HepG2 (cell line): Measurements from ENCODE around the gene TSPAN3. TPM values are rescaled to one million over a fixed set of nuclear protein-coding genes. Genes with fewer than 3 reads are reported as not detected.

Experiments
- ATAC-seq: fragments of 200-7000 bp; cut with Tn5 transposase; 3 replicates; pipeline ENCODE4 v1.9.1; 2020; ENCODE audit warnings: mild to moderate bottlenecking, moderate library complexity
- BruUV-seq: library from RNA; stranded (reverse); fragments of 400-500 nt; replicated peaks from 2 replicates; lab custom pipeline; 2021; lab: Mats Ljungman, UMichigan
- CTCF ChIA-PET: fragments of 300-600 bp; formaldehyde crosslinking; extraction: SDS; loops from one replicate; lab custom pipeline; 2021; ENCODE audit warnings: low total read pairs, inconsistent platforms, low intra/inter-chr PET ratio; lab: Yijun Ruan, JAX
- POLR2A ChIA-PET: fragments of 350-600 bp; sonication (Branson Sonifier 250); formaldehyde crosslinking; loops from one replicate; lab custom pipeline; 2020; ENCODE audit warnings: antibody characterized with exemption, inconsistent platforms; lab: Yijun Ruan, JAX
- DNase-seq: peaks from one replicate; pipeline ENCODE4 v3.0.0-alpha.2; 2015; ENCODE audit warnings: low spot score
- FAIRE-seq: peaks from 3 replicates; lab custom pipeline; 2011; peaks lifted over from hg19 to GRCh38; lab: Jason Lieb, UNC
- H2AFZ ChIP-seq: one replicate; pipeline ENCODE4 v1.6.1; 2011; ENCODE audit warnings: low read length, inconsistent platforms
- H3K27ac ChIP-seq: fragments of 300-600 bp; 3 replicates; pipeline ENCODE4 v1.8.0; 2011; ENCODE audit warnings: mixed run types, mild to moderate bottlenecking, mixed read lengths, low read length, inconsistent platforms; ENCODE audit not compliant: insufficient read depth; ENCODE audit errors: extremely low read length
- H3K27me3 ChIP-seq, 2 experiments: fragments of 200-600 bp in 1 of 2; 2 replicates in 1 of 2; 3 replicates in 1 of 2; pipeline versions ENCODE4 v1.6.0 to v1.8.0; 2011; ENCODE audit warnings: low read length in 2 of 2, mild to moderate bottlenecking in 2 of 2, moderate library complexity in 2 of 2, inconsistent platforms in 1 of 2; ENCODE audit not compliant: insufficient read depth in 2 of 2, control insufficient read depth in 1 of 2
- H3K36me3 ChIP-seq, 2 experiments: fragments of 200-600 bp in 1 of 2; replicated peaks in 1 of 2; 2 replicates in 1 of 2; 3 replicates in 1 of 2; pipeline versions ENCODE4 v1.5.1 to v1.8.0; 2011; ENCODE audit warnings: low read length in 2 of 2, inconsistent platforms in 1 of 2; ENCODE audit not compliant: insufficient read depth in 2 of 2, control insufficient read depth in 1 of 2
- H3K4me1 ChIP-seq: 2 replicates; pipeline ENCODE4 v1.5.1; 2012; ENCODE audit warnings: low read length, inconsistent platforms; ENCODE audit not compliant: insufficient read depth
- H3K4me2 ChIP-seq: 2 replicates; pipeline ENCODE4 v1.6.0; 2011; ENCODE audit warnings: low read depth, low read length, inconsistent platforms
- H3K4me3 ChIP-seq, 3 experiments: fragments of 200-600 bp in 1 of 3; sonication (generic), shearing (Covaris generic) in 1 of 3; replicated peaks in 1 of 3; 2 replicates each; pipeline ENCODE4 v1.5.1; 2011 to 2016; ENCODE audit warnings: low read length in 3 of 3, inconsistent platforms in 2 of 3, low read depth in 2 of 3, mild to moderate bottlenecking in 2 of 3, control low read depth in 1 of 3, mixed read lengths in 1 of 3; ENCODE audit not compliant: insufficient read depth in 1 of 3
- H3K79me2 ChIP-seq: one replicate; pipeline ENCODE4 v1.6.1; 2011; ENCODE audit warnings: low read length, inconsistent platforms; ENCODE audit not compliant: insufficient read depth
- H3K9ac ChIP-seq: 2 replicates; pipeline ENCODE4 v1.6.0; 2011; ENCODE audit warnings: mild to moderate bottlenecking, low read depth, low read length, inconsistent platforms; ENCODE audit not compliant: insufficient read depth
- H3K9me3 ChIP-seq: 2 replicates; pipeline ENCODE4 v1.5.1; 2012; ENCODE audit warnings: mild to moderate bottlenecking, low read length
- H4K20me1 ChIP-seq: 2 replicates; pipeline ENCODE4 v1.6.0; 2011; ENCODE audit warnings: inconsistent platforms, mild to moderate bottlenecking, low read length, moderate library complexity; ENCODE audit not compliant: insufficient read depth
- DRAP1 ChIP-seq: IDR thresholded peaks from 2 replicates; pipeline ENCODE4 v1.6.1; 2016; ENCODE audit warnings: missing genetic modification reagents, missing compliant biosample characterization
- PHF21A ChIP-seq: sonication (generic); formaldehyde crosslinking; IDR thresholded peaks from 2 replicates; pipeline ENCODE4 v1.5.0; 2020; ENCODE audit warnings: mild to moderate bottlenecking, missing genetic modification reagents
- RBFOX2 ChIP-seq: fragments of 200-400 bp; formaldehyde crosslinking; IDR thresholded peaks from 2 replicates; pipeline ENCODE4 v1.6.1; 2017; ENCODE audit warnings: low read depth, mild to moderate bottlenecking, low read length
- SATB2 ChIP-seq: sonication (generic); formaldehyde crosslinking; IDR thresholded peaks from 2 replicates; pipeline ENCODE4 v1.5.0; 2020; ENCODE audit warnings: missing genetic modification reagents
- TRIM24 ChIP-seq: sonication (generic); formaldehyde crosslinking; IDR thresholded peaks from 2 replicates; pipeline ENCODE4 v1.8.0; 2022; ENCODE audit warnings: mild to moderate bottlenecking, missing genetic modification reagents
- ZFP36L2 ChIP-seq: sonication (generic); formaldehyde crosslinking; IDR thresholded peaks from 2 replicates; pipeline ENCODE4 v1.4.0; 2020; ENCODE audit warnings: missing genetic modification reagents
- ZGPAT ChIP-seq: IDR thresholded peaks from 2 replicates; pipeline ENCODE4 v1.6.1; 2016; ENCODE audit warnings: mild to moderate bottlenecking
- ZNF160 ChIP-seq: sonication (generic); formaldehyde crosslinking; IDR thresholded peaks from 2 replicates; pipeline ENCODE4 v1.8.0; 2022; ENCODE audit warnings: mild to moderate bottlenecking, inconsistent platforms, missing genetic modification reagents
- ZNF296 ChIP-seq: sonication (generic); formaldehyde crosslinking; conservative IDR thresholded peaks from 2 replicates; pipeline ENCODE4 v1.5.0; 2020; ENCODE audit warnings: mild to moderate bottlenecking, missing genetic modification reagents
- ZSCAN30 ChIP-seq: sonication (generic); formaldehyde crosslinking; IDR thresholded peaks from 2 replicates; pipeline ENCODE4 v1.5.0; 2020; ENCODE audit warnings: mild to moderate bottlenecking, missing genetic modification reagents
- WGBS: methylation state at CpG from one replicate; pipeline ENCODE4 v1.1.6; 2017; ENCODE audit warnings: low lambda C conversion rate; 5-methylcytosine and 5-hydroxymethylcytosine counted together
- in situ Hi-C: cut with HindIII; loops from 2 replicates; pipeline ENCODE4 v1.10.0; 2017; ENCODE audit warnings: low pct_unique_long_range_greater_than_20kb; ENCODE audit not compliant: extremely low pct_ligation_motif_present
- intact Hi-C: fragments of 100-400 bp; cut with micrococcal nuclease; formaldehyde crosslinking; loops from one replicate; pipeline ENCODE4 v1.10.0; 2022; ENCODE audit not compliant: unreplicated experiment
- polyA plus RNA-seq, 8 experiments: library from polyadenylated mRNA; depleted of rRNA in 3 of 8; stranded (reverse) in 7 of 8; unstranded in 1 of 8; fragments of >200 nt; fragmentation: Illumina TruSeq in 4 of 8; extraction: Trizol in 4 of 8; gene quantifications; 2 replicates each; pipeline versions ENCODE4 v1.2.1 to v1.2.3, GENCODE V29; 2011 to 2016; ENCODE audit warnings: low read depth in 4 of 8, missing spikeins in 1 of 8, mixed read lengths in 1 of 8; ENCODE audit not compliant: insufficient read depth in 1 of 8
- total RNA-seq, 5 experiments: library from RNA; depleted of rRNA; stranded (reverse); fragments of >200 nt; fragmentation: Illumina TruSeq; extraction: Trizol; gene quantifications; 2 replicates each; pipeline ENCODE4 v1.2.3, GENCODE V29; 2016; ENCODE audit warnings: low read depth in 1 of 5
- TF ChIP-seq, protein P1 (sequence below): sonication (generic); formaldehyde crosslinking; IDR thresholded peaks from 2 replicates; pipeline ENCODE4 v1.5.1; 2020; ENCODE audit warnings: mild to moderate bottlenecking, missing genetic modification reagents, moderate library complexity
- TF ChIP-seq, protein P2 (sequence below): sonication (generic); formaldehyde crosslinking; IDR thresholded peaks from 2 replicates; pipeline ENCODE4 v1.8.1; 2023; ENCODE audit warnings: mild to moderate bottlenecking, inconsistent platforms, moderate library complexity, missing genetic modification reagents, borderline replicate concordance

The TSPAN3 gene
- total and polyA plus RNA-seq, 2 of the 13 experiments (the other 11 are each of a cell fraction or from before 2014, with no cell fraction given) = 167 to 170 TPM

DNA sequence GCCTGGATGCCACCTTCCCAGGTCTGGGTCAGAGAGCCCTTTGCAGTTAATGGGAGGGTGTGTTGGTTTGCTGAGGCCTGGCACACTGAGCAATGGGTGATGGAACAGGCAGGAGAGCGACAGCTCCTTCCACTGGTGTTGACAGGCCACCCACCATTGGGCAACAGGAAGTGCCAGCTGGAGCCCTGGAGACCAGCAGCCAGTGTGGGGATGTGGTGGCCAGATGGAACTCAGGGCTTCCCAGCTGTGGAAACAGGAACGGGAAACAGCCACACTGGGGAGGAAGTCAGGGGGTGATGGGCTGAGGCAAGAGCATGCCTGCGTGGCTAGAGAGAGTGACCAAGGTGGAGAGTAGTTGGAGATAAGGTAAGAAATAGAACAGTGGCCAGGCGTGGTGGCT is 66.7 kb downstream of the TSPAN3 start (continued):
- TF ChIP-seq DRAP1 (CRISPR knock-in tag) = no peak
- TF ChIP-seq RBFOX2 = no peak
- TF ChIP-seq, protein P1, sequence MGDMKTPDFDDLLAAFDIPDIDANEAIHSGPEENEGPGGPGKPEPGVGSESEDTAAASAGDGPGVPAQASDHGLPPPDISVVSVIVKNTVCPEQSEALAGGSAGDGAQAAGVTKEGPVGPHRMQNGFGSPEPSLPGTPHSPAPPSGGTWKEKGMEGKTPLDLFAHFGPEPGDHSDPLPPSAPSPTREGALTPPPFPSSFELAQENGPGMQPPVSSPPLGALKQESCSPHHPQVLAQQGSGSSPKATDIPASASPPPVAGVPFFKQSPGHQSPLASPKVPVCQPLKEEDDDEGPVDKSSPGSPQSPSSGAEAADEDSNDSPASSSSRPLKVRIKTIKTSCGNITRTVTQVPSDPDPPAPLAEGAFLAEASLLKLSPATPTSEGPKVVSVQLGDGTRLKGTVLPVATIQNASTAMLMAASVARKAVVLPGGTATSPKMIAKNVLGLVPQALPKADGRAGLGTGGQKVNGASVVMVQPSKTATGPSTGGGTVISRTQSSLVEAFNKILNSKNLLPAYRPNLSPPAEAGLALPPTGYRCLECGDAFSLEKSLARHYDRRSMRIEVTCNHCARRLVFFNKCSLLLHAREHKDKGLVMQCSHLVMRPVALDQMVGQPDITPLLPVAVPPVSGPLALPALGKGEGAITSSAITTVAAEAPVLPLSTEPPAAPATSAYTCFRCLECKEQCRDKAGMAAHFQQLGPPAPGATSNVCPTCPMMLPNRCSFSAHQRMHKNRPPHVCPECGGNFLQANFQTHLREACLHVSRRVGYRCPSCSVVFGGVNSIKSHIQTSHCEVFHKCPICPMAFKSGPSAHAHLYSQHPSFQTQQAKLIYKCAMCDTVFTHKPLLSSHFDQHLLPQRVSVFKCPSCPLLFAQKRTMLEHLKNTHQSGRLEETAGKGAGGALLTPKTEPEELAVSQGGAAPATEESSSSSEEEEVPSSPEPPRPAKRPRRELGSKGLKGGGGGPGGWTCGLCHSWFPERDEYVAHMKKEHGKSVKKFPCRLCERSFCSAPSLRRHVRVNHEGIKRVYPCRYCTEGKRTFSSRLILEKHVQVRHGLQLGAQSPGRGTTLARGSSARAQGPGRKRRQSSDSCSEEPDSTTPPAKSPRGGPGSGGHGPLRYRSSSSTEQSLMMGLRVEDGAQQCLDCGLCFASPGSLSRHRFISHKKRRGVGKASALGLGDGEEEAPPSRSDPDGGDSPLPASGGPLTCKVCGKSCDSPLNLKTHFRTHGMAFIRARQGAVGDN = no peak

- DNase-seq (no peak), FAIRE-seq (no peak), ATAC-seq (no peak)
- CTCF ChIA-PET = no interaction called here
- H3K9me3 ChIP-seq = no peaks in the 10 kb centered on the region
- intact Hi-C loops (no loop called here), in situ Hi-C loops (no loop called here)
- no peaks in the 10 kb centered on the region for H3K36me3 ChIP-seq
- 41% methylated on average over 13 of the region's 16 CpGs for WGBS
- H3K79me2 ChIP-seq = no peaks in the 10 kb centered on the region
- BruUV-seq = no TSS peak
- TF ChIP-seq PHF21A (CRISPR knock-in tag) (no peak), ZNF296 (CRISPR knock-in tag) (no peak), TRIM24 (CRISPR knock-in tag) (no peak), SATB2 (CRISPR knock-in tag) (no peak), ZSCAN30 (no peak), ZFP36L2 (CRISPR knock-in tag) (no peak), ZGPAT (no peak), ZNF160 (CRISPR knock-in tag) (no peak)
- TF ChIP-seq, protein P2, sequence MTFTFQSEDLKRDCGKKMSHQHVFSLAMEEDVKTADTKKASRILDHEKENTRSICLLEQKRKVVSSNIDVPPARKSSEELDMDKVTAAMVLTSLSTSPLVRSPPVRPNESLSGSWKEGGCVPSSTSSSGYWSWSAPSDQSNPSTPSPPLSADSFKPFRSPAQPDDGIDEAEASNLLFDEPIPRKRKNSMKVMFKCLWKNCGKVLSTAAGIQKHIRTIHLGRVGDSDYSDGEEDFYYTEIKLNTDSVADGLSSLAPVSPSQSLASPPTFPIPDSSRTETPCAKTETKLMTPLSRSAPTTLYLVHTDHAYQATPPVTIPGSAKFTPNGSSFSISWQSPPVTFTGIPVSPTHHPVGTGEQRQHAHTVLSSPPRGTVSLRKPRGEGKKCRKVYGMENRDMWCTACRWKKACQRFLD (CRISPR knock-in tag) = no peak
- no peak overlapping the region for H3K4me3 ChIP-seq
- H4K20me1 ChIP-seq = no peaks in the 10 kb centered on the region
- H2AFZ ChIP-seq = no peak overlapping the region
- no peaks in the 10 kb centered on the region for H3K4me1 ChIP-seq
- H3K4me2 ChIP-seq = no peak overlapping the region
- no peak overlapping the region for H3K27ac ChIP-seq
- H3K27me3 ChIP-seq = peaks cover 6 to 32% of the 10 kb centered on the region in 2 experiments
- H3K9ac ChIP-seq = no peak overlapping the region
- POLR2A ChIA-PET = no interaction called here
Observed at GRCh38 chr15:77002954-77003912, 67.7 kb downstream of the TSPAN3 start.
